Endothelial cell (in vitro differentiated cells): ENCODE measurements around the gene SLC7A8. TPM values are rescaled to one million over a fixed set of nuclear protein-coding genes. Genes with fewer than 3 reads are reported as not detected.

Experiments used
- DNase-seq: peaks from one replicate; pipeline ENCODE4 v3.0.0; 2021; ENCODE audit warnings: low spot score
- H3K27ac Mint-ChIP-seq: one replicate; pipeline ENCODE4 v1.8.0; 2021; ENCODE audit warnings: mixed read lengths, inconsistent platforms; ENCODE audit not compliant: unreplicated experiment
- H3K27me3 Mint-ChIP-seq: one replicate; pipeline ENCODE4 v1.8.0; 2021; ENCODE audit warnings: mild to moderate bottlenecking, moderate library complexity, mixed read lengths, inconsistent platforms; ENCODE audit not compliant: unreplicated experiment
- H3K36me3 Mint-ChIP-seq: one replicate; pipeline ENCODE4 v1.8.0; 2021; ENCODE audit warnings: mild to moderate bottlenecking, low read depth, mixed read lengths, inconsistent platforms; ENCODE audit not compliant: unreplicated experiment
- H3K4me1 Mint-ChIP-seq: one replicate; pipeline ENCODE4 v1.8.0; 2021; ENCODE audit warnings: mild to moderate bottlenecking, mixed read lengths, inconsistent platforms; ENCODE audit not compliant: unreplicated experiment
- H3K4me3 Mint-ChIP-seq: one replicate; pipeline ENCODE4 v1.8.0; 2021; ENCODE audit warnings: mild to moderate bottlenecking, mixed read lengths, inconsistent platforms; ENCODE audit not compliant: unreplicated experiment
- H3K9me3 Mint-ChIP-seq: one replicate; pipeline ENCODE4 v1.8.0; 2021; ENCODE audit warnings: mixed read lengths, inconsistent platforms; ENCODE audit not compliant: unreplicated experiment
- CTCF ChIP-seq: fragments of 200-600 bp; sonication (generic); IDR thresholded peaks from one replicate; pipeline ENCODE4 v1.5.0; 2021; ENCODE audit warnings: antibody characterized with exemption; ENCODE audit not compliant: unreplicated experiment
- total RNA-seq: library from RNA; stranded (reverse); fragmentation: NEBNext Ultra II Directional; extraction: Animal tissue kit (Norgen Biotek cat#: 25700); gene quantifications from one replicate; pipeline ENCODE4 v1.2.1, GENCODE V29; 2021; ENCODE audit not compliant: unreplicated experiment

Gene SLC7A8
- total RNA-seq, 1 donor from 2014 or later: 24.3 TPM

- Mint-ChIP-seq H3K27me3 (peaks cover 2% of the 10 kb centered on the region), H3K27ac (no peak overlapping the region), H3K4me1 (peaks cover 5% of the 10 kb centered on the region), H3K36me3 (peaks cover 33% of the 10 kb centered on the region), H3K9me3 (no peaks in the 10 kb centered on the region), H3K4me3 (no peak overlapping the region)
- peak; percentile 43 for DNase-seq
- peak; percentile 68 for TF ChIP-seq CTCF
Observed at GRCh38 chr14:23076785-23077408, 106.6 kb downstream of the SLC7A8 start.

Other genes starting within 250 kb of the SLC7A8 start
- 35.5 TPM for gene HAUS4, start 226.6 kb downstream of the SLC7A8 start, total RNA-seq
- gene AJUBA, start 201.1 kb downstream of the SLC7A8 start, total RNA-seq: 7.2 TPM
- gene C14orf93, start 173.5 kb downstream of the SLC7A8 start, total RNA-seq: 9.0 TPM
- 177 TPM for gene PSMB5, start 148.8 kb downstream of the SLC7A8 start, total RNA-seq
- not detected for gene PSMB11, start 141.4 kb downstream of the SLC7A8 start, total RNA-seq
- 13.6 TPM for gene CDH24, start 126.1 kb downstream of the SLC7A8 start, total RNA-seq
- gene ACIN1, start 88.5 kb downstream of the SLC7A8 start, total RNA-seq: 226 TPM
- gene C14orf119, start 88.2 kb downstream of the SLC7A8 start, total RNA-seq: 55.2 TPM
- not detected for gene CIROP, start 78.7 kb downstream of the SLC7A8 start, total RNA-seq
- gene CEBPE, start 64.4 kb downstream of the SLC7A8 start, total RNA-seq: not detected
- gene RNF212B, start 54.3 kb upstream of the SLC7A8 start, total RNA-seq: not detected
- 21.7 TPM for gene HOMEZ, start 102.5 kb upstream of the SLC7A8 start, total RNA-seq
- gene PPP1R3E, start 119.2 kb upstream of the SLC7A8 start, total RNA-seq: 8.4 TPM
- gene BCL2L2, start 123.2 kb upstream of the SLC7A8 start, total RNA-seq: 22.0 TPM
- gene PABPN1, start 137.8 kb upstream of the SLC7A8 start, total RNA-seq: 191 TPM
- 35.3 TPM for gene SLC22A17, start 169.2 kb upstream of the SLC7A8 start, total RNA-seq
- 17.8 TPM for gene EFS, start 181.5 kb upstream of the SLC7A8 start, total RNA-seq
- not detected for gene IL25, start 189.1 kb upstream of the SLC7A8 start, total RNA-seq
- 0.26 TPM for gene CMTM5, start 193.4 kb upstream of the SLC7A8 start, total RNA-seq
- 1.6 TPM for gene MYH6, start 224.6 kb upstream of the SLC7A8 start, total RNA-seq